GM12864 (cell line): ENCODE results near the gene CDH4.

Source experiments
- DNase-seq: peaks from one replicate; pipeline ENCODE4 v3.0.0-alpha.2; 2011; ENCODE audit warnings: low read depth
- H3K4me3 ChIP-seq: 2 replicates; pipeline ENCODE4 v1.5.1; 2011; ENCODE audit warnings: mild to moderate bottlenecking, low read depth, low read length, control low read depth
- TF ChIP-seq, protein P1 (sequence below): IDR thresholded peaks from 2 replicates; pipeline ENCODE4 v1.5.1; 2011; ENCODE audit warnings: low read depth, mild to moderate bottlenecking, moderate library complexity, low read length, control low read depth, inconsistent platforms; ENCODE audit errors: missing control alignments

Gene CDH4

DNA sequence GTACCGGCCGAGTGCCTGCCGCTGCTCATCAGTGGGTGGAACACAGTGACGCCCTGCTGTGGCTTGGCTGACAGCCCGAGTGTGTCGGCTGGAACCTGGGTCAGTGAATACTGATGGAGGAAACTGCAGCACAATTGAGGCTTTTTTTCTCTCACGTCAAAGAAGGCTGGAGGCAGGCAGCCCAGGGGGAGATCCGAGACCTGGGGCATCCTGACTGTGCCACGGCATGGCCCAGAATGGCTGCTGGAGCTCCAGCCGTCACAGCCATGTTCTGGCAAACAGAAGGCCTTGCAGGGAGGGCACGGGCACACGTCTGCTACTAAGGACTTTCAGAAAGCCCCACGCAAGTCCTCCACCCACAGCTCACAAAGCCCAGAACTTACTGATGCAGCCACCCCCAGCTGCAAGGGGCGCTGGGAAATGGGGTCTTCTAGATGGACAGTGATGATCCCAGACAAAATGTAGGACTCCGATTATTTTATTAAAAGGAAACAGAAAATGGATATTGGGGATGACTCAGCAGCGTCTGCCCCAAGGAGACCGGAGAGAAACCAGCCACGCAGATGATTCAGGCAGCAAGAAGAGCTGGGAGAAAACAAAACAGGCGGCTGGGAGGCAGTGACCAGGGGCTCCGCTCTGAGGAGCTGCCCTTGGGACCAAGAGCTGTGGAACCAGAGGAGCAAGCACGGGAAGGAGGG lies 673.6 kb downstream of the CDH4 start:
- no peak for DNase-seq
- no peak overlapping the region for H3K4me3 ChIP-seq
- TF ChIP-seq, protein P1, sequence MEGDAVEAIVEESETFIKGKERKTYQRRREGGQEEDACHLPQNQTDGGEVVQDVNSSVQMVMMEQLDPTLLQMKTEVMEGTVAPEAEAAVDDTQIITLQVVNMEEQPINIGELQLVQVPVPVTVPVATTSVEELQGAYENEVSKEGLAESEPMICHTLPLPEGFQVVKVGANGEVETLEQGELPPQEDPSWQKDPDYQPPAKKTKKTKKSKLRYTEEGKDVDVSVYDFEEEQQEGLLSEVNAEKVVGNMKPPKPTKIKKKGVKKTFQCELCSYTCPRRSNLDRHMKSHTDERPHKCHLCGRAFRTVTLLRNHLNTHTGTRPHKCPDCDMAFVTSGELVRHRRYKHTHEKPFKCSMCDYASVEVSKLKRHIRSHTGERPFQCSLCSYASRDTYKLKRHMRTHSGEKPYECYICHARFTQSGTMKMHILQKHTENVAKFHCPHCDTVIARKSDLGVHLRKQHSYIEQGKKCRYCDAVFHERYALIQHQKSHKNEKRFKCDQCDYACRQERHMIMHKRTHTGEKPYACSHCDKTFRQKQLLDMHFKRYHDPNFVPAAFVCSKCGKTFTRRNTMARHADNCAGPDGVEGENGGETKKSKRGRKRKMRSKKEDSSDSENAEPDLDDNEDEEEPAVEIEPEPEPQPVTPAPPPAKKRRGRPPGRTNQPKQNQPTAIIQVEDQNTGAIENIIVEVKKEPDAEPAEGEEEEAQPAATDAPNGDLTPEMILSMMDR: no peak

DNA sequence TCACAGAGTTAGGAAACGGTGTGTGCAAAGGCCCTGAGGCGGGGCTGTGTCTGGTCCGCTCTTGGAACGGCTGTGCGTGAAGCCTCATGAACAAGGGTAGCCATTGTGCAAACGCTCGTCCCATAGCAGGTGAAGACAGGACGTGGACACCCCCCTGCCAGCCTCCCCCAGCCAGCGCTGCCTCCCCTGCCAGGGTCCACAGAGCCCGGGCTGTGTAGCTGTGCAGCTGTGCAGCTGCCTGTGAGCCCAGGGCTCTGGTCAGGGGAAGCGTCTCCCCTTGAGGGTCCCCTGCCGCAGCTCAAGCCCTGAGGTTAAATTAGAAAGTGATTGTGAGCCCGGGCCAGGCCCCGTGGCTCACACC lies 674.2 kb downstream of the CDH4 start:
- TF ChIP-seq, protein P1: no peak
- no peak overlapping the region for H3K4me3 ChIP-seq
- no peak for DNase-seq

- no peak overlapping the region for H3K4me3 ChIP-seq
- TF ChIP-seq, protein P1: no peak
- DNase-seq: no peak
These were observed 674.7 kb downstream of the CDH4 start for GRCh38 chr20:61926796-61927192.

GRCh38 chr20:61927193-61927825 lies 675.2 kb downstream of the CDH4 start:
- DNase-seq: no peak
- no peak overlapping the region for H3K4me3 ChIP-seq
- TF ChIP-seq, protein P1: no peak

DNA sequence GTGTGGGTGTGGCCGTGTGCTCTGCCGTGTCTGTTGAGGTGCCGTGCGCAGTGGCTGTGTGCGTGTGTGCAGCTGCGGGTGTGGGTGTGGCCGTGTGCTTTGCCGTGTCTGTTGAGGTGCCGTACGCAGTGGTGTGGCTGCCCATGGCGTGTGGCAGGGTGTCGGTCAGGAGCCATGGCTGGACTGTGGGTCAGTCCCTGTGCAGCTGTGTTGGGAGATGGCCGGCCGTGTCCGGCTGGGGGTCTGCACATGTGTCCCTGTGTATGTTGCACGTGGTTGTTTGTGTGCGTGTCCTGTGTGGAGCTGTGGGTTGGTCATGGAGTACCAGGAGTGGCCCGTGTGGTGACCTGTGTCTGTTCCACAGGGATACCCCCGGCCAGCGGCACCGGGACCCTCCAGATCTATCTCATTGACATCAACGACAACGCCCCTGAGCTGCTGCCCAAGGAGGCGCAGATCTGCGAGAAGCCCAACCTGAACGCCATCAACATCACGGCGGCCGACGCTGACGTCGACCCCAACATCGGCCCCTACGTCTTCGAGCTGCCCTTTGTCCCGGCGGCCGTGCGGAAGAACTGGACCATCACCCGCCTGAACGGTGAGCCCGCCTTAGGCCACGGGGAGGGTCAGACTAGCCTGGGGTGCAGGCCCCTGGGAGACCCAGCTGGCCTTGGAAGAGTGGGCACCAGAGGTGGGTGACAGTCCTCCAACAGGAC lies 675.9 kb downstream of the CDH4 start:
- TF ChIP-seq, protein P1: no peak
- no peak overlapping the region for H3K4me3 ChIP-seq
- DNase-seq: no peak

DNA sequence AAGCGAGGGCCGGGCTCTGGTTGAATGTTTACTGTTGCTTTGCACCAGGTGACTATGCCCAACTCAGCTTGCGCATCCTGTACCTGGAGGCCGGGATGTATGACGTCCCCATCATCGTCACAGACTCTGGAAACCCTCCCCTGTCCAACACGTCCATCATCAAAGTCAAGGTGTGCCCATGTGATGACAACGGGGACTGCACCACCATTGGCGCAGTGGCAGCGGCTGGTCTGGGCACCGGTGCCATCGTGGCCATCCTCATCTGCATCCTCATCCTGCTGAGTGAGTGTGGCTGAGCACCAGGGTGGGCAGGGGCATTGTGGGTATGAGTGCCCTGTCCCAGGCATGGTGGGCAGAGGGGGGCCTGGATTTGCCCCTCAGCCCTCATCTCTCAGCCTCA lies 677.5 kb downstream of the CDH4 start:
- no peak for DNase-seq
- H3K4me3 ChIP-seq: no peak overlapping the region
- TF ChIP-seq, protein P1: no peak
